ENCODE results near the gene TBC1D9B. TPM values are rescaled to one million over a fixed set of nuclear protein-coding genes. Genes with fewer than 3 reads are reported as not detected.

The TBC1D9B gene
- total RNA-seq, 4 donors from 2014 or later, result 75.5 to 115 (median 94.3) TPM

- 91 to 93% methylated on average over 8 of the region's 8 CpGs for WGBS, 2 donors
- H3K27me3 ChIP-seq, result no peaks in the 10 kb centered on the region
- peaks cover 32 to 37% of the 10 kb centered on the region in 2 donors for H3K36me3 ChIP-seq
- intact Hi-C loops (cut with DNase I), result no loop called here
- H3K4me3 ChIP-seq (replicated peaks in 1 of 3), result no peak overlapping the region
- H3K27ac ChIP-seq, result no peak overlapping the region
- H3K4me1 ChIP-seq, result peaks cover under 1 to 3% of the 10 kb centered on the region in 2 donors
- TF ChIP-seq POLR2A (IDR thresholded peaks at IDR 0.05) (no peak), CTCF (IDR thresholded peaks at IDR 0.05) (no peak)
- H3K9me3 ChIP-seq, result no peaks in the 10 kb centered on the region
- DNase-seq, result no peak
Measured at GRCh38 chr5:179854356-179854755, 53.3 kb downstream of the TBC1D9B start.

DNA sequence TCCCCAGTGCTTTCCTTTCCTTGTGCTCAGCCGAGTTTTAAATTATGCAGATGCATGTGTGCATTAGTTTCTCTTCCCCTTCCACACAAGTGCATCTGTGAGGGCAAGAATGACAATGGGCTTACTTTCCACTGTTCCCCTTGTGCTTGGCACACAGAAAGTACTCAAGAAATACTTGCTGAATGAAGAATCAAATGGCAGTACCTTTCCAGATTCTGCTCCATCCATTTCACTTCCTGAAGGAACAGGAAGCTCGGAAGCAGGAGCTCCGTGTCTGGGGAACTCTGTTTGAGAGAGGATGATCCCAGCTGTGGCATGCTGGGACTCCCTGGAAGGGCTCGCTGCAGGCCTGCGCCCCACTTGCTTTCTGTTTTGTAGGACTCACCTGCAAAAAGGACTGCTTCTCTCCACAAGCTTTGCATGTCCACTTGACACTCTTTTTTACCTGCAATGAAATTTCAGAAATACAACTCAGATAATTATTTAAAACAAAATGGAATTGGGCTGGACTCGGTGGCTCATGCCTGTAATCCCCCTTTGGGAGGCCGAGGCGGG, 54.6 kb downstream of the TBC1D9B start:
- WGBS, 2 donors, result 87 to 90% methylated on average over 8 of the region's 8 CpGs
- intact Hi-C loops (cut with DNase I), result no loop called here
- Histone ChIP-seq H3K27ac (no peak overlapping the region), H3K4me1 (no peaks in the 10 kb centered on the region), H3K36me3 (peaks cover 43 to 48% of the 10 kb centered on the region in 2 donors), H3K27me3 (no peaks in the 10 kb centered on the region), H3K4me3 (replicated peaks in 1 of 3) (no peak overlapping the region), H3K9me3 (no peaks in the 10 kb centered on the region)
- no peak for TF ChIP-seq CTCF (IDR thresholded peaks at IDR 0.05)
- no peak for TF ChIP-seq POLR2A (IDR thresholded peaks at IDR 0.05)
- no peak for DNase-seq

DNA sequence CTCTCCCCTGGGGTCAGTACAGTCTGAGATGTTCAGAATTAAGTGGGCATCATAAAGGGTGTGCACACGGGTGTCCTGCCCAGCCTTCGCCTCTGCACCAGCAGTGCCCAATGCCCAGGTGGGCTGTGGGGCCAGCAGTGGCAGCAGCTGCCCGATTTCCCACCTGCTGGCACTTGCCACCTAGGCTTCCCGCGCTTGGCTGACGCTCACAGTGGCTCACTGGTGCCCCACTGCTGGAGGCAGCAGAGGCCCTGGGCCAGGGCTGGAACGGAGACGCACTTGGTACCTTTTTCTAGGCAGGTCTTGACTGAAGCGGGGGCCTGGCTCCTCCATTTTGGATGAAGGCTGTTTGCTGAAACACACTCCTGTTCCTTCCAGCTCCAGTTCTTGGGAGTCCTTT, 66.1 kb downstream of the TBC1D9B start:
- 93 to 99% methylated on average over 3 to 8 of the region's 9 CpGs for WGBS, 2 donors
- TF ChIP-seq POLR2A (IDR thresholded peaks at IDR 0.05) (no peak), CTCF (IDR thresholded peaks at IDR 0.05) (no peak)
- Histone ChIP-seq H3K4me3 (replicated peaks in 1 of 3) (no peak overlapping the region), H3K4me1 (peaks cover 0 to 4% of the 10 kb centered on the region in 2 donors), H3K36me3 (peaks cover 20 to 23% of the 10 kb centered on the region in 2 donors), H3K27me3 (no peaks in the 10 kb centered on the region), H3K27ac (no peak overlapping the region), H3K9me3 (no peaks in the 10 kb centered on the region)
- intact Hi-C loops (cut with DNase I), result no loop called here
- no peak for DNase-seq

GRCh38 chr5:179840766-179841165, 66.9 kb downstream of the TBC1D9B start:
- 86 to 91% methylated on average over 5 to 17 of the region's 17 CpGs for WGBS, 2 donors
- H3K9me3 ChIP-seq, result no peaks in the 10 kb centered on the region
- peaks cover 0 to 4% of the 10 kb centered on the region in 2 donors for H3K4me1 ChIP-seq
- H3K36me3 ChIP-seq, result peaks cover 28 to 29% of the 10 kb centered on the region in 2 donors
- H3K27ac ChIP-seq, result no peak overlapping the region
- intact Hi-C loops (cut with DNase I), result no loop called here
- TF ChIP-seq CTCF (IDR thresholded peaks at IDR 0.05) (no peak), POLR2A (IDR thresholded peaks at IDR 0.05) (no peak)
- H3K27me3 ChIP-seq, result no peaks in the 10 kb centered on the region
- no peak for DNase-seq
- H3K4me3 ChIP-seq (replicated peaks in 1 of 3), result no peak overlapping the region

DNA sequence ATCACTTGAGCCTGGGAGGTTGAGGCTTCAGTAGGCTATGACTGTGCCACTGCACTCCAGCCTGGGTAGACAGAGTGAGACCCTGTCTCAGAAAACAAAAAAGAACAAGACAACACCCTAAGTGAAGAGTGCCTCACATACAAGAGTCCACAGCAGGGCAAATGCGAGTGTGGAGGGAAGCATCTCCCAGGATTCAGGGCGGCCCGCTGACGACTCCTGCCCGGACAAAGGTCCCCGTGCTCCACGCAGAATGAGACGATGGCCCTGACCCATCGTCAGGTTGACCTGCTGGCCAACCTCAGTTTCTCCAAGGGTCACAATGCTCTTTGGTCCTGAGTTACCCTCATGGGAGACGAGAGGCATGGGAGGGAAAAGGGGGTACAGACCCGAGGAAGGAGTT, 67.4 kb downstream of the TBC1D9B start:
- intact Hi-C loops (cut with DNase I), result no loop called here
- Histone ChIP-seq H3K36me3 (peaks cover 31 to 32% of the 10 kb centered on the region in 2 donors), H3K4me3 (replicated peaks in 1 of 3) (no peak overlapping the region), H3K9me3 (no peaks in the 10 kb centered on the region), H3K27me3 (no peaks in the 10 kb centered on the region), H3K27ac (no peak overlapping the region), H3K4me1 (peaks cover 0 to 4% of the 10 kb centered on the region in 2 donors)
- TF ChIP-seq CTCF (IDR thresholded peaks at IDR 0.05) (no peak), POLR2A (IDR thresholded peaks at IDR 0.05) (no peak)
- 90 to 94% methylated on average over 11 of the region's 11 CpGs for WGBS, 2 donors
- no peak for DNase-seq

Data from thyroid gland (tissue), 4 donors.